Ascending aorta (tissue), 2 donors: Measurements from ENCODE around the gene TBC1D4. TPM values are rescaled to one million over a fixed set of nuclear protein-coding genes. Genes with fewer than 3 reads are reported as not detected.

Experiments used
- DNase-seq, 2 donors: peaks; one replicate each; pipeline ENCODE4 v3.0.0-alpha.2; 2019; ENCODE audit warnings: low spot score in 2 of 2
- H3K27ac ChIP-seq, 2 donors: fragments of 200-600 bp; sonication (generic); one replicate each; pipeline ENCODE4 v1.5.1; 2016 to 2017; ENCODE audit warnings: mild to moderate bottlenecking in 1 of 2
- H3K27me3 ChIP-seq: fragments of 200-600 bp; sonication (generic); one replicate; pipeline ENCODE4 v1.5.1; 2017
- H3K36me3 ChIP-seq, 2 donors: fragments of 200-600 bp; sonication (generic); one replicate each; pipeline ENCODE4 v1.5.1; 2016
- H3K4me1 ChIP-seq, 2 donors: fragments of 200-600 bp; sonication (generic); one replicate each; pipeline ENCODE4 v1.5.1; 2016 to 2017; ENCODE audit warnings: mild to moderate bottlenecking in 1 of 2
- H3K4me3 ChIP-seq, 2 donors: fragments of 200-600 bp; sonication (generic); one replicate each; pipeline ENCODE4 v1.5.1; 2016 to 2017; ENCODE audit warnings: mild to moderate bottlenecking in 1 of 2
- H3K9me3 ChIP-seq, 2 donors: fragments of 200-600 bp; sonication (generic); one replicate each; pipeline ENCODE4 v1.5.1; 2016
- intact Hi-C: fragments of 100-400 bp; cut with DNase I; formaldehyde crosslinking; loops from one replicate; pipeline ENCODE4 v1.15.1; 2023
- total RNA-seq: library from RNA; depleted of rRNA; stranded (reverse); fragments of >200 nt; gene quantifications from one replicate; pipeline ENCODE4 v1.1.0, GENCODE V29; 2016
- TF ChIP-seq, protein P1 (sequence below), 3 experiments: fragments of 200-600 bp in 2 of 3; fragments of 450-650 bp in 1 of 3; sonication (generic) in 2 of 3; IDR thresholded peaks; one replicate each; pipeline ENCODE4 v1.5.1; 2016 to 2019; ENCODE audit warnings: antibody characterized with exemption in 3 of 3, mild to moderate bottlenecking in 1 of 3, moderate library complexity in 1 of 3

TBC1D4 gene
- total RNA-seq, 1 donor from 2014 or later: 9.5 TPM

GRCh38 chr13:75410207-75410606, 71.8 kb downstream of the TBC1D4 start:
- no peak overlapping the region for H3K4me3 ChIP-seq
- intact Hi-C loops: no loop called here

GRCh38 chr13:75407998-75408397, 74.0 kb downstream of the TBC1D4 start:
- TF ChIP-seq, protein P1, sequence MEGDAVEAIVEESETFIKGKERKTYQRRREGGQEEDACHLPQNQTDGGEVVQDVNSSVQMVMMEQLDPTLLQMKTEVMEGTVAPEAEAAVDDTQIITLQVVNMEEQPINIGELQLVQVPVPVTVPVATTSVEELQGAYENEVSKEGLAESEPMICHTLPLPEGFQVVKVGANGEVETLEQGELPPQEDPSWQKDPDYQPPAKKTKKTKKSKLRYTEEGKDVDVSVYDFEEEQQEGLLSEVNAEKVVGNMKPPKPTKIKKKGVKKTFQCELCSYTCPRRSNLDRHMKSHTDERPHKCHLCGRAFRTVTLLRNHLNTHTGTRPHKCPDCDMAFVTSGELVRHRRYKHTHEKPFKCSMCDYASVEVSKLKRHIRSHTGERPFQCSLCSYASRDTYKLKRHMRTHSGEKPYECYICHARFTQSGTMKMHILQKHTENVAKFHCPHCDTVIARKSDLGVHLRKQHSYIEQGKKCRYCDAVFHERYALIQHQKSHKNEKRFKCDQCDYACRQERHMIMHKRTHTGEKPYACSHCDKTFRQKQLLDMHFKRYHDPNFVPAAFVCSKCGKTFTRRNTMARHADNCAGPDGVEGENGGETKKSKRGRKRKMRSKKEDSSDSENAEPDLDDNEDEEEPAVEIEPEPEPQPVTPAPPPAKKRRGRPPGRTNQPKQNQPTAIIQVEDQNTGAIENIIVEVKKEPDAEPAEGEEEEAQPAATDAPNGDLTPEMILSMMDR (IDR thresholded peaks at IDR 0.05): no peak
- Histone ChIP-seq H3K9me3 (no peaks in the 10 kb centered on the region), H3K4me3 (no peak overlapping the region), H3K36me3 (no peaks in the 10 kb centered on the region), H3K27ac (no peak overlapping the region), H3K4me1 (no peaks in the 10 kb centered on the region), H3K27me3 (no peaks in the 10 kb centered on the region)
- no peak for DNase-seq
- intact Hi-C loops: no loop called here

More at GRCh38 chr13:75410207-75410606, 71.8 kb downstream of the TBC1D4 start:
- Histone ChIP-seq H3K4me1 (no peaks in the 10 kb centered on the region), H3K9me3 (no peaks in the 10 kb centered on the region), H3K27me3 (no peaks in the 10 kb centered on the region), H3K36me3 (no peaks in the 10 kb centered on the region), H3K27ac (no peak overlapping the region)
- DNase-seq: no peak
- TF ChIP-seq, protein P1 (IDR thresholded peaks at IDR 0.05): no peak

GRCh38 chr13:75407473-75407872, 74.5 kb downstream of the TBC1D4 start:
- Histone ChIP-seq H3K4me1 (no peaks in the 10 kb centered on the region), H3K9me3 (no peaks in the 10 kb centered on the region), H3K27me3 (no peaks in the 10 kb centered on the region), H3K36me3 (no peaks in the 10 kb centered on the region), H3K4me3 (no peak overlapping the region), H3K27ac (no peak overlapping the region)
- TF ChIP-seq, protein P1 (IDR thresholded peaks at IDR 0.05): no peak
- intact Hi-C loops: no loop called here
- no peak for DNase-seq

DNA sequence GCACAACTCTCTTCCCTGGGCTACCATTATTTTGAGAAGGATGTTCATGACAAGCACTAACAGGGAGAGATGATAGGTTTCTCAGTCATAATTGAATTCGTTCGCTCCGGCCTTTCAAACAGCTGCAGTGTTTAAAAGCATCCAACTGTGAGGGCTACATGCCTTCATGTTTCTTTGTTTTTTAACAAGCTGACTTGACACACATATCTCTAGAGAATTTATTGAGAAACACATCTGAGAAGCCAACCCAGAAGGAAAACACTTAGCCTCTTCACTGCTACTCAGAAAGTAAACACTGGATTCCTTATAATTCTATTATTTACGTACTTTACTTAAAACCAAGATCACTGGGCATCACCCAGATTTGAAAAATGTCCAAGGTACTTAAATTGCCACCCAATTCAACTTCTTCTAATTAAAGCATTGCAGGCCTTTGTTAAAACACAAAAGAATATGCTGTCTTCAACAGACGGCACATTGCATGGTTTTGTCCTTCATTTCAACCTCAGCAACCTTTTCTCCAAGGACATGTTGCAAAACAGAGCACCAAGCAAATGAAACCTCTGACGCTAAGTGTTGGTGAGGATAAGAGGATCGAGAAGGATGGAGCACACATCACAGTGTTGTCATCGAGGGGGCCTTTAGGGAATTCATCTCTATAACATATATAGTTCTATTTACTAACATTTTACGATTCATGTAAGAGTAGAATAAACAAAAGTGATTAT, 75.8 kb downstream of the TBC1D4 start:
- Histone ChIP-seq H3K27me3 (no peaks in the 10 kb centered on the region), H3K36me3 (no peaks in the 10 kb centered on the region), H3K4me1 (no peaks in the 10 kb centered on the region), H3K27ac (no peak overlapping the region), H3K9me3 (no peaks in the 10 kb centered on the region), H3K4me3 (no peak overlapping the region)
- TF ChIP-seq, protein P1 (IDR thresholded peaks at IDR 0.05): no peak
- no peak for DNase-seq
- intact Hi-C loops: no loop called here

- DNase-seq: no peak
- no peaks in the 10 kb centered on the region for H3K9me3 ChIP-seq
- H3K4me1 ChIP-seq: no peaks in the 10 kb centered on the region
- no peak overlapping the region for H3K27ac ChIP-seq
- H3K4me3 ChIP-seq: no peak overlapping the region
- intact Hi-C loops: no loop called here
- H3K27me3 ChIP-seq: no peaks in the 10 kb centered on the region
- TF ChIP-seq, protein P1 (IDR thresholded peaks at IDR 0.05): no peak
- H3K36me3 ChIP-seq: no peaks in the 10 kb centered on the region
Observed at GRCh38 chr13:75404726-75405125, 77.2 kb downstream of the TBC1D4 start.
